CD8-positive, alpha-beta memory T cell (primary cell): ENCODE results near the gene GPX4. TPM values are rescaled to one million over a fixed set of nuclear protein-coding genes. Genes with fewer than 3 reads are reported as not detected.

Source experiments
- CTCF ChIA-PET: fragments of 350-600 bp; sonication (Branson Sonifier 250); formaldehyde crosslinking; loops from one replicate; lab custom pipeline; 2021; ENCODE audit warnings: antibody characterized with exemption; lab: Charles Lee
- POLR2A ChIA-PET: fragments of 350-600 bp; sonication (Branson Sonifier 250); formaldehyde crosslinking; loops from one replicate; lab custom pipeline; 2021; ENCODE audit warnings: antibody characterized with exemption; lab: Charles Lee
- DNase-seq, 5 donors: peaks; one replicate each; pipeline versions ENCODE4 v3.0.0 to v3.0.0-alpha.2; 2020 to 2022; ENCODE audit warnings: mixed read lengths in 1 of 5
- H3K27ac ChIP-seq: one replicate; pipeline ENCODE4 v1.7.0; 2013; ENCODE audit warnings: low read depth, mild to moderate bottlenecking, low read length, moderate library complexity
- H3K27me3 ChIP-seq: 2 replicates; pipeline ENCODE4 v1.7.0; 2013; ENCODE audit warnings: low read length, mild to moderate bottlenecking; ENCODE audit not compliant: insufficient read depth, poor library complexity, severe bottlenecking
- H3K36me3 ChIP-seq: 2 replicates; pipeline ENCODE4 v1.7.0; 2013; ENCODE audit warnings: mild to moderate bottlenecking, low read length, moderate library complexity; ENCODE audit not compliant: insufficient read depth
- H3K4me1 ChIP-seq: 2 replicates; pipeline ENCODE4 v1.7.0; 2013; ENCODE audit warnings: mild to moderate bottlenecking, low read length, moderate library complexity; ENCODE audit not compliant: insufficient read depth
- H3K4me3 ChIP-seq: 2 replicates; pipeline ENCODE4 v1.7.0; 2013; ENCODE audit warnings: mild to moderate bottlenecking, low read length
- H3K9me3 ChIP-seq: 2 replicates; pipeline ENCODE4 v1.7.0; 2013; ENCODE audit warnings: mild to moderate bottlenecking, low read length
- H3K27ac Mint-ChIP-seq, 8 donors: one replicate each; pipeline ENCODE4 v1.8.0; 2020 to 2021; ENCODE audit warnings: mixed read lengths in 8 of 8, mild to moderate bottlenecking in 6 of 8, inconsistent platforms in 3 of 8, moderate library complexity in 3 of 8
- H3K27me3 Mint-ChIP-seq, 2 donors: one replicate each; pipeline ENCODE4 v1.8.0; 2020 to 2021; ENCODE audit warnings: mixed read lengths in 2 of 2, mild to moderate bottlenecking in 1 of 2, moderate library complexity in 1 of 2
- H3K36me3 Mint-ChIP-seq, 3 donors: one replicate each; pipeline ENCODE4 v1.8.0; 2020 to 2021; ENCODE audit warnings: mixed read lengths in 3 of 3, inconsistent platforms in 1 of 3, mild to moderate bottlenecking in 1 of 3
- H3K4me1 Mint-ChIP-seq, 3 donors: one replicate each; pipeline ENCODE4 v1.8.0; 2020 to 2021; ENCODE audit warnings: mixed read lengths in 3 of 3, inconsistent platforms in 1 of 3, mild to moderate bottlenecking in 1 of 3
- H3K4me3 Mint-ChIP-seq, 7 donors: one replicate each; pipeline ENCODE4 v1.8.0; 2020 to 2021; ENCODE audit warnings: mixed read lengths in 7 of 7, mild to moderate bottlenecking in 6 of 7, moderate library complexity in 4 of 7, inconsistent platforms in 2 of 7
- H3K9me3 Mint-ChIP-seq, 5 donors: one replicate each; pipeline ENCODE4 v1.8.0; 2020 to 2022; ENCODE audit warnings: mixed read lengths in 5 of 5, mild to moderate bottlenecking in 3 of 5, moderate library complexity in 2 of 5, inconsistent platforms in 1 of 5
- polyA plus RNA-seq: library from polyadenylated mRNA; unstranded; fragments of 300-500 nt; fragmentation: Illumina TruSeq; gene quantifications from one replicate; pipeline ENCODE4 v1.2.3, GENCODE V29; 2021
- total RNA-seq, 2 experiments: library from RNA; stranded (reverse); gene quantifications; one replicate each; pipeline ENCODE4 v1.2.3, GENCODE V29; 2021

GPX4 gene
- total and polyA plus RNA-seq, 3 experiments from 2014 or later, result 222 to 373 (median 222) TPM

DNA sequence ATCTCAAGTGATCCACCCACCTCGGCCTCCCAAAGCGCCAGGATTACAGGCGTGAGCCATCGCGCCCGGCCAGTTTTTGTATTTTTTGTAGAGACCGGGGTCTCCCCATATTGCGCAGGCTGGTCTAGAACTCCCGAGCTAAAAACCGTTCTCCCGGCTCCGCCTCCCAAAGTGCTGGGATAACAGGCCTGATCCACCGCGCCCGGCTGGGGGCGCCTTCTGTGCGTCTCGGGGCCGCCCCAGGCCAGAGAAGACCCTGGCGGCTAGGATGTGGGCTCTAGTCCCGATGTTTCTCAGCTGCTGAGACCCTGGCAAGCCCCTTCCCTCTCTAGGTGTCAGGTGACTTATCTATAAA lies 33.2 kb upstream of the GPX4 start:
- no peak overlapping the region for H3K4me3 ChIP-seq
- Mint-ChIP-seq H3K27me3 (peaks cover 0 to 2% of the 10 kb centered on the region in 2 donors), H3K36me3 (peaks cover 15 to 58% (median 17%) of the 10 kb centered on the region in 3 donors), H3K9me3 (no peaks in the 10 kb centered on the region), H3K27ac (peak overlapping the region in 2 of 8 donors; percentile 61 to 85), H3K4me1 (peaks cover 37 to 60% (median 47%) of the 10 kb centered on the region in 3 donors), H3K4me3 (peak overlapping the region in 4 of 7 donors; percentile 16 to 96 (median 74))
- peaks cover 39% of the 10 kb centered on the region for H3K36me3 ChIP-seq
- POLR2A ChIA-PET, result interaction anchor here (0.6 to 17.4 kb wide), 5 partner anchors 12 to 205 kb away, joined by 3 to 737 read pairs (median 4); partner anchors contain the start of genes ABCA7 and FAM174C
- CTCF ChIA-PET, result interaction anchor here (12.8 kb wide), 1 partner anchor 17 kb away, joined by 135 read pairs; no protein-coding TSS in a partner anchor
- peak in 1 of 5 donors; percentile 27 for DNase-seq
- H3K27ac ChIP-seq, result no peak overlapping the region
- H3K9me3 ChIP-seq, result no peaks in the 10 kb centered on the region
- H3K4me1 ChIP-seq, result peaks cover 67% of the 10 kb centered on the region
- no peaks in the 10 kb centered on the region for H3K27me3 ChIP-seq

DNA sequence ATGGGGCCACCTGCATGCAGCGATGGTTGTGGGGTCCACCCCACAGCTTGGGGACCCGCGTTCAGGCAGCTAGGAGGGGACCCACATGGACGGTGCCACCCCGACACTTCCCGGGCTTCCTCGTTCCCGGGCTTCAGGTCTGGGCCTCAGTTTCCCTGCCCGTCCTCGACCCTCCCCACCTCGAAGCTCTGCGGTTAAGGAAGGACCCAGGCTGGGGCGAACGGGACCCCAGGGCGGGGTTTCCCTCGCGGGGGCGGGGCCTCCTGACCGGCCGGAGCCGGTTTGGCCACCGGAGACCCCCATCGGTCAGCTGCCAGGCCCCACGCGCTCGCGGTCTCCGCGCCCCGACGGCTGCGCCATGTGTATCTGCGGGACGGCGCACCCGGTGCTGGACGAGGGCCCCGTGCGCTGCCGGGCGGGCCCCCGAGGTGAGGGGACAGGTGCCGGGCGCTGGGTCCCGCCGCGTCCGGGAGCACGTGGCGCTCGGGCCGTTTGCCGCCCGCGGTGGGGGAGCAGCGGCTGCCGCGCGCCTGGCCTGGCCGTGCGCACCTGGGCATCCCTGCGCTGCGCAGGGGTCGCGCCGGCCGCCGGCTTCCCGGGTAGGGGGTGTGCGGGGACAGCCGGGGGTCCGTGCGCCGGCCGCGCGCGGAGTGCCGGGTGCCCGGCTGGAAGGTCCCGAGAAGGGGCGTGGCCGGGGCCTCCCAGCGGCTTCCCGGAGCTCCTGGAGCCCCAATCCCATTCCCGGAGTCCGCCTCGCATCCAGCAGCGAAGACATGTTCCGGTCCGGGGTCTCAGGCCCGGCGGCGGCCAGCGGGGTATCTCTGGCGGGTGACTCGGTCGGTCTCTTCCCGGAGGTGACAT lies 32.6 kb upstream of the GPX4 start:
- no peak overlapping the region for H3K4me3 ChIP-seq
- no peaks in the 10 kb centered on the region for H3K27me3 ChIP-seq
- H3K27ac ChIP-seq, result no peak overlapping the region
- Mint-ChIP-seq H3K27me3 (peaks cover 0 to 4% of the 10 kb centered on the region in 2 donors), H3K36me3 (peaks cover 21 to 64% (median 22%) of the 10 kb centered on the region in 3 donors), H3K4me1 (peaks cover 41 to 60% (median 48%) of the 10 kb centered on the region in 3 donors), H3K27ac (peak overlapping the region in 6 of 8 donors; percentile 59 to 100 (median 82)), H3K9me3 (no peaks in the 10 kb centered on the region), H3K4me3 (peak overlapping the region; percentile 45 to 89 (median 65))
- H3K36me3 ChIP-seq, result peaks cover 45% of the 10 kb centered on the region
- peak in 2 of 5 donors; percentile 13 to 47 for DNase-seq
- no peaks in the 10 kb centered on the region for H3K9me3 ChIP-seq
- ChIA-PET CTCF (interaction anchor here (12.8 kb wide), 1 partner anchor 16 kb away, joined by 135 read pairs; no protein-coding TSS in a partner anchor), POLR2A (interaction anchor here (0.6 to 17.4 kb wide), 4 partner anchors 12 to 39 kb away, joined by 3 to 737 read pairs (median 5); partner anchors contain the start of gene ABCA7)
- peaks cover 67% of the 10 kb centered on the region for H3K4me1 ChIP-seq

DNA sequence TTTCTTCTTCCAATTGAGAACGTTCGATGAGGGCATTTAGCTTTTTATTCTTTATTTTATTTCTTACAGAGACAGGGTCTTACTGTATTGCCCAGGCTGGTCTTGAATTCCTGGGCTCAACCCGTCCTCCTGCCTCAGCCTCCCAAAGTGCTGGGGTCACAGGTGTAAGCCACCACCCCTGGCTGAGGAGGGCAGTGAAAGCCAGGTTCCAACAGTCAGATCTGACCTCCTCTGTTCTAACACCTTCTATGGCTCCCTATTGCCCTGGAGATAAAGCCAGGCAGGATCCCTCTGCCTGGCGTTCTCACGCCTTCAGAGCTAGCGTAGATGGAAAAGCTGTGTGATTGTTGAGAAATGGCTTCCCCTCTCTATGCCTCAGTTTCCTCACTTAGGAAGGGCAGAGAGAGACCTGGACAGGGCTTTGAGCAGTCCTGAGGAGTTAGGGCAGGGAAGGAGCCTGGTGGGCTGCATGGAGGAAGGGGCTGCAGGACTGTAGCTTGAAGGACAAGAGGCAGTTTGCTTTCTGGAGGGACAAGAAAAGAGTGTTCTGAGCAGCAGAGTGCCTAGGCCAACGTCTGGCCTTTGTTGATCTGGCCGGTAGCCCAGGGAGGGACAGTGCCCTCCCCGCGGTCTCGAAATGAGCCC lies 31.3 kb upstream of the GPX4 start:
- H3K36me3 ChIP-seq, result peaks cover 47% of the 10 kb centered on the region
- H3K4me1 ChIP-seq, result peaks cover 72% of the 10 kb centered on the region
- H3K27me3 ChIP-seq, result no peaks in the 10 kb centered on the region
- Mint-ChIP-seq H3K36me3 (peaks cover 25 to 74% (median 25%) of the 10 kb centered on the region in 3 donors), H3K9me3 (no peaks in the 10 kb centered on the region), H3K4me1 (peaks cover 45 to 64% (median 56%) of the 10 kb centered on the region in 3 donors), H3K4me3 (peak overlapping the region; percentile 13 to 89 (median 65)), H3K27me3 (peaks cover 0 to 6% of the 10 kb centered on the region in 2 donors), H3K27ac (peak overlapping the region; percentile 59 to 100 (median 84))
- no peak overlapping the region for H3K4me3 ChIP-seq
- H3K9me3 ChIP-seq, result no peaks in the 10 kb centered on the region
- H3K27ac ChIP-seq, result no peak overlapping the region
- DNase-seq, result no peak
- ChIA-PET CTCF (interaction anchor here (0.6 to 12.8 kb wide), 4 partner anchors 15 to 209 kb away, joined by 3 to 135 read pairs (median 4); no protein-coding TSS in a partner anchor), POLR2A (interaction anchor here (17.4 kb wide), 1 partner anchor 10 kb away, joined by 737 read pairs; no protein-coding TSS in a partner anchor)

DNA sequence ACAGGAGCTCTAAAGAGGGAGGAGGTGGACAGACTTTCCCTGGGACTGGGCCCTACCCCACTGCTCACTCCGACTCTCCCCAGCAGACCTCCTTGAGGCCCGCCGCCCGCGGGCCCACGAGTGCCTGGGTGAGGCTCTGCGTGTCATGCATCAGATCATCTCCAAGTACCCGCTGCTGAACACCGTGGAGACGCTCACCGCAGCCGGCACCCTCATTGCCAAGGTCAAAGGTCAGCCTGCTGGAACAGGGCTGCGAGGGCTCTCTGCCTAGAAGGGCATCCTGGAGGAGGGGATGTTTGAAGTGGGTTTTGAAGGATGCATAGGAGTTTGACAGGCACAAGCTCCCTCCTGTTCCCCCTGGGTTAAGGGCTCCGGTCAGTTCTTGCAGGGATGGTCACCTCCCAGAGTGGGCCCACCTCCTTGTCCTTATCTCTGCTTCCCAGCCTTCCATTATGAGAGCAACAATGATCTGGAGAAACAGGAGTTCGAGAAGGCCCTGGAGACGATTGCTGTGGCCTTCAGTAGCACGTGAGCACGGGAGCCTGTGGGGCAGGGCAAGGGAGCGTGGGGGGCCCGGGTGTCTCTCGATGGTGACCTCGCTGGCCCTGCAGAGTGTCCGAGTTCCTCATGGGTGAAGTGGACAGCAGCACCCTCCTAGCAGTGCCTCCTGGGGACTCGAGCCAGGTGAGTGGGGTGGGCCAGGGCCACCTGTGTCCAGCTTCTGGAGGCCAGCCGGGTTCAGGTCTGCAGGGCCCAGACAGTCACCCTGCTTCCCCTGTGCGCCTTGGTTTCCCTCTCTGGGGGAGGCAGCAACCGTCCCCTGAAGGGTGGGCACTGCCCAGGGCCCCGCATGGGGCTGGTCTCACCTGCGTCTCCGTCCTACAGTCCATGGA lies 30.5 kb upstream of the GPX4 start:
- no peaks in the 10 kb centered on the region for H3K9me3 Mint-ChIP-seq
- peaks cover 25 to 75% (median 25%) of the 10 kb centered on the region in 3 donors for H3K36me3 Mint-ChIP-seq
- peak overlapping the region in 6 of 7 donors; percentile 29 to 76 (median 46) for H3K4me3 Mint-ChIP-seq
- DNase-seq, result peak in 2 of 5 donors; percentile 53
- Histone ChIP-seq H3K4me1 (peaks cover 77% of the 10 kb centered on the region), H3K27me3 (no peaks in the 10 kb centered on the region), H3K36me3 (peaks cover 47% of the 10 kb centered on the region), H3K9me3 (no peaks in the 10 kb centered on the region), H3K27ac (peak overlapping the region; percentile 54), H3K4me3 (no peak overlapping the region)
- CTCF ChIA-PET, result interaction anchor here (0.6 to 18.7 kb wide), 5 partner anchors 7 to 171 kb away, joined by 3 to 264 read pairs (median 7); partner anchors contain the start of gene ARHGAP45
- peaks cover 47 to 71% (median 58%) of the 10 kb centered on the region in 3 donors for H3K4me1 Mint-ChIP-seq
- POLR2A ChIA-PET, result interaction anchor here (4.5 to 18.2 kb wide), 4 partner anchors 2 to 44 kb away, joined by 22 to 737 read pairs (median 440); partner anchors contain the start of genes ABCA7, ARHGAP45 and CNN2
- peaks cover 0 to 6% of the 10 kb centered on the region in 2 donors for H3K27me3 Mint-ChIP-seq
- peak overlapping the region in 7 of 8 donors; percentile 12 to 100 (median 83) for H3K27ac Mint-ChIP-seq

DNA sequence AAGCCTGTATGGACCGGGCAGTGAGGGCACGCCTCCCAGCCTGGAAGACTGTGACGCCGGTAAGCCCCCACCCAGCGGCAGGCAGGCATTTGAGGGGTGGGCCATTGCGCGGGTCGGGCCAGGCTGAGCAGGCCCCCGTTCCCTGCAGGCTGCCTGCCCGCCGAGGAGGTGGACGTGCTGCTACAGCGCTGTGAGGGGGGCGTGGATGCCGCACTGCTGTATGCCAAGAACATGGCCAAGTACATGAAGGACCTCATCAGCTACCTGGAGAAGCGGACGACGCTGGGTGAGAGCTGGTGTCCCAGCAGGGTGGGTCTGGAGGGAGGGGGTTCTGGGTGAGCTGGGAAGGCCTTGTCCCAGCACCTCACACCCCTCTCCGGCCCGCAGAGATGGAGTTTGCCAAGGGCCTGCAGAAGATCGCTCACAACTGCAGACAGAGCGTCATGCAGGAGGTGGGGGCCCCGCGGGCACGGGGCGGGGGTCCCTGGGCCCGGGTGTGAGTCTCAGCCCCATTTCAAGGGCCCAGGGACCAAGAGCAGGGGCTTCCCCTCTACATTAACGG lies 29.8 kb upstream of the GPX4 start:
- H3K9me3 ChIP-seq, result no peaks in the 10 kb centered on the region
- ChIA-PET POLR2A (interaction anchor here (0.8 to 18.2 kb wide), 13 partner anchors 2 to 201 kb away, joined by 3 to 737 read pairs (median 8); partner anchors contain the start of genes ABCA7, ARHGAP45, CIRBP and CNN2), CTCF (interaction anchor here (0.9 to 18.7 kb wide), 6 partner anchors 8 to 170 kb away, joined by 3 to 264 read pairs (median 6); partner anchors contain the start of genes ARHGAP45 and ATP5F1D)
- peaks cover 20 to 72% (median 20%) of the 10 kb centered on the region in 3 donors for H3K36me3 Mint-ChIP-seq
- H3K27ac ChIP-seq, result peak overlapping the region; percentile 54
- peak overlapping the region; percentile 50 to 90 (median 70) for H3K4me3 Mint-ChIP-seq
- peaks cover 78% of the 10 kb centered on the region for H3K4me1 ChIP-seq
- peaks cover 47% of the 10 kb centered on the region for H3K36me3 ChIP-seq
- peak overlapping the region; percentile 35 to 100 (median 88) for H3K27ac Mint-ChIP-seq
- H3K9me3 Mint-ChIP-seq, result no peaks in the 10 kb centered on the region
- no peaks in the 10 kb centered on the region for H3K27me3 ChIP-seq
- DNase-seq, result peak in 1 of 5 donors; percentile 61
- peak overlapping the region; percentile 34 for H3K4me3 ChIP-seq
- H3K4me1 Mint-ChIP-seq, result peaks cover 42 to 68% (median 54%) of the 10 kb centered on the region in 3 donors
- H3K27me3 Mint-ChIP-seq, result peaks cover 0 to 6% of the 10 kb centered on the region in 2 donors

DNA sequence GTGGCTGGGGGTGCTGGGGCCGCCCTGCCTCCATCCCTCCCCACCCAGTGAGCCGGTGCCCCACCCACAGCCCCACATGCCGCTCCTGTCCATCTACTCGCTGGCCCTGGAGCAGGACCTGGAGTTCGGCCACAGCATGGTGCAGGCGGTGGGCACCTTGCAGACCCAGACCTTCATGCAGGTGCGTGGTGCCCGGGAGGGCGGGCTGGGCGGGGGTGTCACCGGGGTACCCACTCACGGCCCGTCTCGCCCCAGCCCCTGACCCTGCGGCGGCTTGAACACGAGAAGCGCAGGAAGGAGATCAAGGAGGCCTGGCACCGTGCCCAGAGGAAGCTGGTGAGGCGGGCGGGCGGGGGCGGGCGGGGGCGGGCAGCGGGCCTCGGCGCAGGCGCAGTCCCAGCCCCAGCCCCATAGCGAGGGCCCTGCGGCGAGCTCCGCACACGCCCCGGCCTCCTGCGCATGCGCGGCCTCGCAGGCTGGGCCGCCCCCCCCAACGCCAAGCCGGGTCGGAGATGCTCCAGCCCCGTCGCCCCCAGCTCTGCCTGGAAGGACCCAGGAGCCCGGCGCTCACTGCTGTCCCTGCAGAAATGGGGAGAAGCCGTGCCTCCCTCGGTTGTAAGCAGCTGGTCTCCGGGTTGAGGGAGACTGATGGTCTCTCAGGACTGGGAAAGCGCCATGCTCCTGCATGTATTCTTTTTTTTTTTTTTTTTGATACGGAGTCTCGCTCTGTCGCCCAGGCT lies 29.1 kb upstream of the GPX4 start:
- peaks cover 0 to 6% of the 10 kb centered on the region in 2 donors for H3K27me3 Mint-ChIP-seq
- peak overlapping the region; percentile 66 to 100 (median 96) for H3K27ac Mint-ChIP-seq
- peaks cover 16 to 68% (median 16%) of the 10 kb centered on the region in 3 donors for H3K36me3 Mint-ChIP-seq

More for the DNA sequence above, 29.1 kb upstream of the GPX4 start:
- peaks cover 47% of the 10 kb centered on the region for H3K36me3 ChIP-seq
- no peaks in the 10 kb centered on the region for H3K27me3 ChIP-seq
- peak overlapping the region; percentile 34 for H3K4me3 ChIP-seq
- peak overlapping the region; percentile 43 for H3K27ac ChIP-seq
- POLR2A ChIA-PET, result interaction anchor here (0.5 to 18.2 kb wide), 19 partner anchors 3 to 808 kb away, joined by 3 to 737 read pairs (median 4); partner anchors contain the start of genes ABCA7, ARHGAP45, CIRBP and CNN2
- no peaks in the 10 kb centered on the region for H3K9me3 ChIP-seq
- CTCF ChIA-PET, result interaction anchor here (0.6 to 18.7 kb wide), 8 partner anchors 9 to 170 kb away, joined by 3 to 264 read pairs (median 6); partner anchors contain the start of genes ARHGAP45 and ATP5F1D
- H3K4me3 Mint-ChIP-seq, result peak overlapping the region in 6 of 7 donors; percentile 63 to 95 (median 74)
- DNase-seq, result peak; percentile 92 to 98 (median 94)
- no peaks in the 10 kb centered on the region for H3K9me3 Mint-ChIP-seq
- H3K4me1 Mint-ChIP-seq, result peaks cover 38 to 65% (median 47%) of the 10 kb centered on the region in 3 donors
- H3K4me1 ChIP-seq, result peaks cover 80% of the 10 kb centered on the region
